Memory B cell (primary cell): Measurements from ENCODE around the gene SCRN3.
"Not testable (repeated sequence)": the region's sequence is repeated elsewhere in the genome, so short reads cannot be mapped to it uniquely, and the experiment has no call there.

Experiments used
- ATAC-seq: fragments of 150-1000 bp; cut with Tn5 transposase; 2 replicates; pipeline ENCODE4 v1.10.0; 2021; ENCODE audit warnings: low read depth, mild to moderate bottlenecking, moderate library complexity
- DNase-seq, 2 donors: peaks; one replicate each; pipeline ENCODE4 v3.0.0; 2022; ENCODE audit warnings: low spot score in 2 of 2
- H3K27ac Mint-ChIP-seq: one replicate; pipeline ENCODE4 v1.8.0; 2022; ENCODE audit warnings: mild to moderate bottlenecking, moderate library complexity, mixed read lengths
- H3K27me3 Mint-ChIP-seq: one replicate; pipeline ENCODE4 v1.8.0; 2022; ENCODE audit warnings: mixed read lengths
- H3K36me3 Mint-ChIP-seq: one replicate; pipeline ENCODE4 v1.8.0; 2022; ENCODE audit warnings: mild to moderate bottlenecking, mixed read lengths
- H3K4me1 Mint-ChIP-seq: one replicate; pipeline ENCODE4 v1.8.0; 2022; ENCODE audit warnings: mixed read lengths
- H3K4me3 Mint-ChIP-seq: one replicate; pipeline ENCODE4 v1.8.0; 2022; ENCODE audit warnings: mild to moderate bottlenecking, moderate library complexity, mixed read lengths
- H3K9me3 Mint-ChIP-seq: one replicate; pipeline ENCODE4 v1.8.0; 2022; ENCODE audit warnings: mixed read lengths

The SCRN3 gene

GRCh38 chr2:174388706-174389105, 6.8 kb upstream of the SCRN3 start:
- H3K9me3 Mint-ChIP-seq, H3K4me3 Mint-ChIP-seq, H3K27me3 Mint-ChIP-seq, DNase-seq: not testable (repeated sequence)
- ATAC-seq = peak; percentile 26
- H3K4me1 Mint-ChIP-seq = peaks cover 28% of the 10 kb centered on the region
- peaks cover 50% of the 10 kb centered on the region for H3K36me3 Mint-ChIP-seq
- peak overlapping the region; percentile 33 for H3K27ac Mint-ChIP-seq

DNA sequence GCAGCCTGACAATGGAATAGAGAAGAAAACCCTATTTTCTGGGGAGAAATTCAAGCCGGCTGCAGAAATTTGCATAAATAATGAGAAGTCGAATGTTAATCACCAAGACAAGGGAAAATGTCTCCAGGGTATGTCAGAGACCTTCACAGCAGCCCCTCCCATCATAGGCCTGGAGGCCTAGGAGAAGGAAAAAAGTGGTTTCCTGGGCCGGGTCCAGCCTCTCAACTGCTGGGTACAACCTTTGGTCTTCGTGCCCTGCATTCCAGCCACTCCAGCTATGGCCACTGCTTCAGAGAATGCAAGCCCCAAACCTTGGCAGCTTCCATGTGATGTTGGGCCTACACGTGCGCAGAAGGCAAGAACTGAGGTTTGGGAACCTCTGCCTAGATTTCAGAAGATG, 6.0 kb upstream of the SCRN3 start:
- Mint-ChIP-seq H3K4me3 (no peak overlapping the region), H3K9me3 (no peaks in the 10 kb centered on the region), H3K36me3 (peaks cover 45% of the 10 kb centered on the region), H3K27me3 (no peaks in the 10 kb centered on the region), H3K27ac (peak overlapping the region; percentile 31), H3K4me1 (peaks cover 26% of the 10 kb centered on the region)
- DNase-seq = no peak
- no peak for ATAC-seq

DNA sequence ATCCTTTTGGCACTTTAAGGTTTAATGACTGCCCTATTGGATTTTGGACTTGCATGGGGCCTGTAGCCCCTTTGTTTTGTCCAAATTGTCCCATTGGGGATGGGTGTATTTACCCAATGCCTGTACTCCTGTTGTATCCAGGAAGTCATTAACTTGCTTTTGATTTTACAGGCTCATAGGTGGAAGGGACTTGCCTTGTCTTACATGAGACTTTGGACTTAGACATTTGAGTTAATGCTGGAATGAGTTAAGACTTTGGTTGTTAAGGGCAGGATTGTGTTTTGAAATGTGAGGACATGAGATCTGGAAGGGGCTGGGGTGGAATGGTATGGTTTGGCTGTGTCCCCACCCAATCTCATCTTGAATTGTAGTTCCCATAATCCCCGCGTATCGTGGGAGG, 5.2 kb upstream of the SCRN3 start:
- DNase-seq, ATAC-seq, H3K4me3 Mint-ChIP-seq, H3K27ac Mint-ChIP-seq, H3K9me3 Mint-ChIP-seq, H3K27me3 Mint-ChIP-seq: not testable (repeated sequence)
- Mint-ChIP-seq H3K4me1 (peaks cover 26% of the 10 kb centered on the region), H3K36me3 (peaks cover 41% of the 10 kb centered on the region)

- Mint-ChIP-seq H3K4me3 (no peak overlapping the region), H3K9me3 (no peaks in the 10 kb centered on the region), H3K27me3 (no peaks in the 10 kb centered on the region), H3K27ac (peak overlapping the region; percentile 3), H3K36me3 (peaks cover 30% of the 10 kb centered on the region), H3K4me1 (peaks cover 31% of the 10 kb centered on the region)
- DNase-seq (no peak), ATAC-seq (no peak)
These were observed 2.8 kb upstream of the SCRN3 start for GRCh38 chr2:174392706-174393105.

DNA sequence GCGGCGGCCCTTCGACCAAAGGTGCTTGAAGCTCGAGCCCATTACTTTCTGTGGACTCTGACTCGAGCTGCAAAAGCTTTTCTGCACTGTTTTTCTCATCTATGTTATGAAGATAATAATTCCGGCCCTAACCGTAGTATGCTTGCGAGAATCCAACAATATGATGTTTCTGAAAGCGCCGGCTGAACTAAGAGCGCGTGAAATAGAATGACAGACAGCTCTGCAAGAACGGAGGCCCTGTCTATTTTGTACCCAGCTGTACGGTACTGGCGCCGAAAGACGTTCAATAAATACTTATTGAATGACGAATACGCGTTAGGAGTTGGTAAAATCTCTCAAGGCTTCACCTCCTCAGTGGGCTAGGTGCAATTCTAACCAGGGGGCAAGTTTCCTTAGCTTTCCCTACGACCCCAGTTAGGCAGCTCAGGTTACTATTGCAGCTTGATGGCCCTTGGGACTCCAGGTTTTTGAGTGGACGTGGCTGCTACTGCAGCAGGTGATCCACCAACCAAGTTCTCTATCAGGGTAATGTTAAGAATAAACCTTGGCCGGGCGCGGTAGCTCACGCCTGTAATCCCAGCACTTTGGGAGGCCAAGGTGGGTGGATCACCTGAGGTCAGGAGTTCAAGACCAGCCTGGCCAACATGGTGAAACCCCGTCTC, 570 bp downstream of the SCRN3 start:
- Mint-ChIP-seq H3K4me3 (peak overlapping the region; percentile 100), H3K9me3 (no peaks in the 10 kb centered on the region), H3K27me3 (no peaks in the 10 kb centered on the region), H3K36me3 (peaks cover 17% of the 10 kb centered on the region), H3K4me1 (peaks cover 21% of the 10 kb centered on the region), H3K27ac (peak overlapping the region; percentile 100)
- DNase-seq (no peak), ATAC-seq (peak; percentile 40)

DNA sequence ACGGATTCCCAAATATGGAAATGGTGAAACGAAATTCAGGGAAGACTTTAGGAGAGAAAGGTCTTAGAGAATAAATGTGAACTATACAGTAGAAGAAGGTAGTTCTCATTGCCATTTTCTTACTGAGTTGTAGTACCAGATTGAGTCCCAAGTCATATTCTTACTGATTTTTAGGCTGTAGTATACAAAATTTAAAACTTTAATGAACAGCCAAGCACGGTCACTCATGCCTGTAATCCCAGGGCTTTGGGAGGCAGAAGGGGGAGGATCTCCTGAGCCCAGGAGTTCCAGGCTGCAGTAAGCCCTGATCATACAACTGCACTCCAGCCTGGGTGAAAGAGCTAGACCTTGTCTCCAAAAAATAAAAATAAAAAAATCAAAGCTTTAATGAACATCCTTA, 2.2 kb downstream of the SCRN3 start:
- H3K27ac Mint-ChIP-seq = peak overlapping the region; percentile 2
- peaks cover 14% of the 10 kb centered on the region for H3K36me3 Mint-ChIP-seq
- DNase-seq = no peak
- H3K4me3 Mint-ChIP-seq = no peak overlapping the region
- no peaks in the 10 kb centered on the region for H3K27me3 Mint-ChIP-seq
- no peaks in the 10 kb centered on the region for H3K9me3 Mint-ChIP-seq
- peaks cover 13% of the 10 kb centered on the region for H3K4me1 Mint-ChIP-seq
- no peak for ATAC-seq

GRCh38 chr2:174399171-174399570, 3.6 kb downstream of the SCRN3 start:
- DNase-seq = no peak
- H3K4me3 Mint-ChIP-seq = no peak overlapping the region
- H3K27ac Mint-ChIP-seq = no peak overlapping the region
- peaks cover 22% of the 10 kb centered on the region for H3K36me3 Mint-ChIP-seq
- no peaks in the 10 kb centered on the region for H3K27me3 Mint-ChIP-seq
- H3K4me1 Mint-ChIP-seq = peaks cover 9% of the 10 kb centered on the region
- ATAC-seq = no peak
- no peaks in the 10 kb centered on the region for H3K9me3 Mint-ChIP-seq

DNA sequence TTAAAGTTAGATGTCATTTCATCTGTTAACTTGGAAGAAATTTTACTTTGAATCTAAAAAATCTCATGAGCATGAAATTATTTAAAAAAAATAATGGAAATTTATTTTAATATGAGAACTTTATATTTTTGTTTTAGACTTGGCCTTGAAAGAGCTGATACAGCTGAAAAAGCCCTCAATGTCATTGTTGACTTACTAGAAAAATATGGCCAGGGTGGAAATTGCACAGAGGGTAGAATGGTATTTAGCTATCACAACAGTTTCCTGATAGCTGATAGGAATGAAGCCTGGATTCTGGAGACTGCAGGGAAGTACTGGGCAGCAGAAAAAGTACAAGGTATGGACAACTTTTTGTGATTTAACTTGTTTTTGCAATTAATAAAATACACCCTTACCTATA, 5.3 kb downstream of the SCRN3 start:
- Mint-ChIP-seq H3K36me3 (peaks cover 20% of the 10 kb centered on the region), H3K9me3 (no peaks in the 10 kb centered on the region), H3K27ac (no peak overlapping the region), H3K4me1 (peaks cover 3% of the 10 kb centered on the region), H3K27me3 (no peaks in the 10 kb centered on the region), H3K4me3 (no peak overlapping the region)
- ATAC-seq (no peak), DNase-seq (no peak)

- Mint-ChIP-seq H3K27ac (no peak overlapping the region), H3K9me3 (no peaks in the 10 kb centered on the region), H3K4me3 (no peak overlapping the region), H3K4me1 (no peaks in the 10 kb centered on the region), H3K36me3 (peaks cover 20% of the 10 kb centered on the region), H3K27me3 (no peaks in the 10 kb centered on the region)
- ATAC-seq = no peak
- DNase-seq = no peak
These were observed 8.1 kb downstream of the SCRN3 start for GRCh38 chr2:174403628-174404027.

- H3K27ac Mint-ChIP-seq, H3K4me1 Mint-ChIP-seq, H3K4me3 Mint-ChIP-seq, ATAC-seq, H3K9me3 Mint-ChIP-seq, H3K27me3 Mint-ChIP-seq, DNase-seq: not testable (repeated sequence)
- H3K36me3 Mint-ChIP-seq = peaks cover 13% of the 10 kb centered on the region
These were observed 14.5 kb downstream of the SCRN3 start for GRCh38 chr2:174410039-174410438.

DNA sequence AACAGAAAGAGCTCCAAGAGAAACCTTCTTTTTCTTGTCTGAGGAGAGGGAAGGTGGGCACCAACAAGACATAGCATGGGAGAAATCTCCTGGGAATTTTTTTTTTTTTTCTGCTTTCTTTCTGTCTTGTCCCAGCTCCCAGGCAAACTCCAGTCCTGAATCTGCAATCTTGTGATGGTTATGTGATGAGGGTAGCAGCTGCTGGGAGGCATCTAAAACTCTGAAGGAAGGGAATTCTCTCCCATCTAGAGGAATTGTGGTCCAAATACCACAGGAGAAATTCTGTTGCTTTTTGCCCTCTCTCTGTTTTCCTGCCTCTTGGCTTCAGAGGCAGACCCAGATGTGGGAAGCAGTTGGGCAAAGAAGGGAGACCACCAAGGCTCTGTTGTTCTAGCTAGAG, 16.7 kb downstream of the SCRN3 start:
- DNase-seq (no peak), ATAC-seq (no peak)
- Mint-ChIP-seq H3K27me3 (no peaks in the 10 kb centered on the region), H3K9me3 (no peaks in the 10 kb centered on the region), H3K4me1 (no peaks in the 10 kb centered on the region), H3K36me3 (peaks cover 13% of the 10 kb centered on the region), H3K4me3 (no peak overlapping the region), H3K27ac (no peak overlapping the region)

- Mint-ChIP-seq H3K4me3 (no peak overlapping the region), H3K36me3 (peaks cover 20% of the 10 kb centered on the region), H3K4me1 (no peaks in the 10 kb centered on the region), H3K9me3 (peaks cover 1% of the 10 kb centered on the region), H3K27ac (no peak overlapping the region), H3K27me3 (no peaks in the 10 kb centered on the region)
- ATAC-seq (no peak), DNase-seq (no peak)
These were observed 32.7 kb downstream of the SCRN3 start for GRCh38 chr2:174428214-174428613.

DNA sequence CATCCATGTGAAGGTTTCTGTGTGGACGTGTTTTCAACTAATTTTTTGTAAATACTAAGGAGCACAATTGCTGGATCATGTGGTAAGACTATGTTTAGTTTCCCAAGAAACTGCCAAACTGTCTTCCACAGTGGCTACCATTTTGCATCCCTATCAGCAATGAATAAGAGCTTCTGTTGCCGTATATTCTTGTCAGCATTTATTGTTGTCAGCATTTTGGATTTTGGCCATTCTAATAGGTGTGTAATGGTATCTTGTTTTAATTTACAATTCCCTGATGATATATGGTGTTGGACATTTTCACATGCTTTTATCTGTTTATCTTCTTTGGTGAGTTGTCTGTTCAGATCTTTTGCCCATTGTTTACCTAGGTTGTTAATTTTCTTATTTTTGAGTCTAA, 34.5 kb downstream of the SCRN3 start:
- Mint-ChIP-seq H3K27ac (no peak overlapping the region), H3K9me3 (peaks cover 1% of the 10 kb centered on the region), H3K27me3 (no peaks in the 10 kb centered on the region), H3K4me3 (no peak overlapping the region), H3K36me3 (peaks cover 20% of the 10 kb centered on the region), H3K4me1 (no peaks in the 10 kb centered on the region)
- DNase-seq = no peak
- ATAC-seq = no peak

GRCh38 chr2:174431902-174432301, 36.4 kb downstream of the SCRN3 start:
- no peak overlapping the region for H3K27ac Mint-ChIP-seq
- no peak for DNase-seq
- H3K36me3 Mint-ChIP-seq = peaks cover 22% of the 10 kb centered on the region
- ATAC-seq = no peak
- peaks cover 1% of the 10 kb centered on the region for H3K9me3 Mint-ChIP-seq
- H3K27me3 Mint-ChIP-seq = no peaks in the 10 kb centered on the region
- H3K4me1 Mint-ChIP-seq = no peaks in the 10 kb centered on the region
- no peak overlapping the region for H3K4me3 Mint-ChIP-seq

GRCh38 chr2:174436351-174436750, 40.8 kb downstream of the SCRN3 start:
- H3K4me3 Mint-ChIP-seq = no peak overlapping the region
- peaks cover 6% of the 10 kb centered on the region for H3K36me3 Mint-ChIP-seq
- H3K27ac Mint-ChIP-seq = no peak overlapping the region
- DNase-seq = no peak
- no peaks in the 10 kb centered on the region for H3K9me3 Mint-ChIP-seq
- ATAC-seq = no peak
- no peaks in the 10 kb centered on the region for H3K4me1 Mint-ChIP-seq
- no peaks in the 10 kb centered on the region for H3K27me3 Mint-ChIP-seq
